ENCODE results near the gene SDK1. TPM values are rescaled to one million over a fixed set of nuclear protein-coding genes. Genes with fewer than 3 reads are reported as not detected.
A peak's percentile ranks its signal among the peaks of the same experiment; 100 is the strongest.

The SDK1 gene
- total RNA-seq, 1 experiment from 2014 or later = 7.1 TPM

- H3K27me3 Mint-ChIP-seq (ENCODE audit: insufficient read depth, unreplicated experiment) = no peaks in the 10 kb centered on the region
- CTCF ChIA-PET = no interaction called here
- peaks cover 10% of the 10 kb centered on the region for H3K4me1 ChIP-seq
Measured at GRCh38 chr7:3682028-3682710, 381.1 kb downstream of the SDK1 start.

DNA sequence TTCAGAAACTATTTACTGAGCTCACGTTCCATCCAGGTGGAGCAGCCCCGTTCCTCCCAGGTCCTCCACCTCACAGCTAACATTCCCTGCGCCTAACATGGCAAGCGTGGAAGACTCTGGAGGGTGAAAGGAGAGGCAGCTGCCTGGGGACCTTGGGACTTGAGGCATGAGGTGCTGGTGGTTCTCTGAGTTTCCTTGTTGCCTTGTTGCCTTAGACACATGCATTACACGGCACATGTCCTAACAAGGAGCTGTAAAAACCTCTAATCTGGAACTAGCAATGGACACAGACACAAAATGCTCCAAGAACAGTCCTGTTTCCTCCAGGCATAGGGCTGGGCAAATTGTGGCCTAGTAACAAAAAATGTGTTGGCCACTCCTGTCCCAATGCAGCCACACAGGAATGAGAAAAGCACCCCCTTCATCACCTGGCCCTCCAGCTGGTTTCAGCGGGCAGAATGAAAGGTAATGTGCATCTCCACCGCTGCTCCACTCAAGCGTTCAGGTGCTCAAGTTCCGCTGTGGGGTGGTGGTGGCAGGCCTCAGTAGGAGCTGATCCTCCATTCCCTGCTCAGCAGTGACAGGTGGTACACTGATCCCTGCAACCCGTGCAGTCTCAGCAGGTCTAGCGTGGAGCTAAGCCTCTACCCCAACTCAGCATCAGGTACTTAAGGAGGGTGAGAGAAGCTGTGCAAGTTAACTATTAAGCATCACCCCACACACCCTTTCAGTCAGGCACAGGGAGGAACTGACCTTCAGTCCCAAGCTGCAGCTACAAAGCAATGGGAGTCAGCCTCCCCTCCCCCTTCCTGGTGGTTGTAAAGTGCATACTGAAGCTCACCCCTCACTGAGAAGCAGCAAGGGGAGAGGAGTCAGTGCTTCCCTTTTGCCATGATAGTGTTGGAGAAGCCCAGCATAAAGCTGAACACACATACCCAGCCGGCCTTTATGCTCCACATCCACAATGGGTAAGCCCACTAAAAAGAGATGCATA is 382.8 kb downstream of the SDK1 start:
- Mint-ChIP-seq H3K36me3 (ENCODE audit: insufficient read depth, unreplicated experiment) (no peaks in the 10 kb centered on the region), H3K4me1 (ENCODE audit: low read depth, unreplicated experiment) (no peaks in the 10 kb centered on the region), H3K4me3 (ENCODE audit: unreplicated experiment) (no peak overlapping the region), H3K27me3 (ENCODE audit: insufficient read depth, unreplicated experiment) (no peaks in the 10 kb centered on the region), H3K27ac (ENCODE audit: unreplicated experiment) (no peak overlapping the region), H3K9me3 (ENCODE audit: unreplicated experiment) (peaks cover 13% of the 10 kb centered on the region)
- ChIA-PET CTCF (interaction anchor here (0.6 kb wide), 2 partner anchors 69 to 415 kb away, joined by 3 read pairs; no protein-coding TSS in a partner anchor), POLR2A (no interaction called here)
- peaks cover 10% of the 10 kb centered on the region for H3K4me1 ChIP-seq
- no peak overlapping the region for H3K4me3 ChIP-seq (ENCODE audit: low read depth, low read length)
- intact Hi-C loops (cut with micrococcal nuclease; ENCODE audit: unreplicated experiment) = no loop called here
- no TSS peak for BruUV-seq (replicated peaks)
- TF ChIP-seq CTCF (IDR thresholded peaks at IDR 0.05; ENCODE audit: insufficient read depth in 1 of 2, low read depth in 1 of 2, low read length in 1 of 2, severe bottlenecking in 1 of 2, unreplicated experiment in 1 of 2) = no peak
- no peaks in the 10 kb centered on the region for H3K27me3 ChIP-seq (replicated peaks; ENCODE audit: control insufficient read depth, insufficient read depth, low read length)
- no peaks in the 10 kb centered on the region for H3K36me3 ChIP-seq (ENCODE audit: control insufficient read depth, insufficient read depth, low read length)
- peak; percentile 39 to 68 for DNase-seq
- H3K9me3 ChIP-seq = no peaks in the 10 kb centered on the region

More at GRCh38 chr7:3682028-3682710, 381.1 kb downstream of the SDK1 start:
- no peaks in the 10 kb centered on the region for H3K36me3 ChIP-seq (ENCODE audit: control insufficient read depth, insufficient read depth, low read length)
- BruUV-seq (replicated peaks) = no TSS peak
- no peaks in the 10 kb centered on the region for H3K36me3 Mint-ChIP-seq (ENCODE audit: insufficient read depth, unreplicated experiment)
- no peaks in the 10 kb centered on the region for H3K4me1 Mint-ChIP-seq (ENCODE audit: low read depth, unreplicated experiment)
- TF ChIP-seq CTCF (IDR thresholded peaks at IDR 0.05; ENCODE audit: insufficient read depth in 1 of 2, low read depth in 1 of 2, low read length in 1 of 2, severe bottlenecking in 1 of 2, unreplicated experiment in 1 of 2) = no peak
- intact Hi-C loops (cut with micrococcal nuclease; ENCODE audit: unreplicated experiment) = no loop called here
- no peak overlapping the region for H3K27ac Mint-ChIP-seq (ENCODE audit: unreplicated experiment)
- peaks cover 13% of the 10 kb centered on the region for H3K9me3 Mint-ChIP-seq (ENCODE audit: unreplicated experiment)
- DNase-seq = no peak
- no peak overlapping the region for H3K4me3 ChIP-seq (ENCODE audit: low read depth, low read length)
- no peaks in the 10 kb centered on the region for H3K27me3 ChIP-seq (replicated peaks; ENCODE audit: control insufficient read depth, insufficient read depth, low read length)
- no peak overlapping the region for H3K4me3 Mint-ChIP-seq (ENCODE audit: unreplicated experiment)
- POLR2A ChIA-PET = no interaction called here
- no peaks in the 10 kb centered on the region for H3K9me3 ChIP-seq

GRCh38 chr7:3688071-3688470 is 387.0 kb downstream of the SDK1 start:
- no peaks in the 10 kb centered on the region for H3K36me3 Mint-ChIP-seq (ENCODE audit: insufficient read depth, unreplicated experiment)
- H3K27me3 ChIP-seq (replicated peaks; ENCODE audit: control insufficient read depth, insufficient read depth, low read length) = no peaks in the 10 kb centered on the region
- no peak overlapping the region for H3K4me3 Mint-ChIP-seq (ENCODE audit: unreplicated experiment)
- intact Hi-C loops (cut with micrococcal nuclease; ENCODE audit: unreplicated experiment) = no loop called here
- BruUV-seq (replicated peaks) = no TSS peak
- no peak overlapping the region for H3K4me3 ChIP-seq (ENCODE audit: low read depth, low read length)
- no peaks in the 10 kb centered on the region for H3K27me3 Mint-ChIP-seq (ENCODE audit: insufficient read depth, unreplicated experiment)
- CTCF ChIA-PET = interaction anchor here (0.5 kb wide), 1 partner anchor 206 kb away, joined by 6 read pairs; no protein-coding TSS in a partner anchor
- no peak overlapping the region for H3K27ac Mint-ChIP-seq (ENCODE audit: unreplicated experiment)
- H3K4me1 ChIP-seq = peaks cover 10% of the 10 kb centered on the region
- no peaks in the 10 kb centered on the region for H3K36me3 ChIP-seq (ENCODE audit: control insufficient read depth, insufficient read depth, low read length)
- H3K9me3 Mint-ChIP-seq (ENCODE audit: unreplicated experiment) = peaks cover 13% of the 10 kb centered on the region
- TF ChIP-seq CTCF (IDR thresholded peaks at IDR 0.05; ENCODE audit: insufficient read depth in 1 of 2, low read depth in 1 of 2, low read length in 1 of 2, severe bottlenecking in 1 of 2, unreplicated experiment in 1 of 2) = no peak
- no peaks in the 10 kb centered on the region for H3K9me3 ChIP-seq
- POLR2A ChIA-PET = no interaction called here
- no peaks in the 10 kb centered on the region for H3K4me1 Mint-ChIP-seq (ENCODE audit: low read depth, unreplicated experiment)
- no peak for DNase-seq

Measured in Caco-2 (cell line).